Femur (tissue), 1 donor: Measurements from ENCODE around the gene INO80C.
"Not testable (repeated sequence)": the region's sequence is repeated elsewhere in the genome, so short reads cannot be mapped to it uniquely, and the experiment has no call there.

Source experiments
- DNase-seq: peaks from one replicate; pipeline ENCODE4 v3.0.0-alpha.2; 2017

The INO80C gene

DNA sequence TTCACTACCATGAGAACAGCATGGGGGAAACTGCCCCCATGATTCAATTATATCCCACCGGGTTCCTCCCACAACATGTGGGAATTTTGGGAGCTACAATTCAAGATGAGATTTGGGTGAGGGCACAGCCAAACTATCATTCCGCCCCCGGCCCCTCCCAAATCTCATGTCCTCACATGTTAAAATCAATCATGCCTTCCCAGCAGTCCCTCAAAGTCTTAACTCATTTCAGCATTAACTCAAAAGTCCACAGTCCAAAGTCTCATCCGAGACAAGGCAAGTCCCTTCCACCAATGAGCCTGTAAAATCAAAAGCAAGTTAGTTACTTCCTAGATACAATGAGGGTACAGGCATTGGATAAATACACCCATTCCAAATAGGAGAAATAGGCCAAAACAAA is 10.2 kb downstream of the INO80C start:
- not testable (repeated sequence) for DNase-seq

- DNase-seq = no peak
Measured at GRCh38 chr18:35485852-35486251, 11.9 kb downstream of the INO80C start.

DNA sequence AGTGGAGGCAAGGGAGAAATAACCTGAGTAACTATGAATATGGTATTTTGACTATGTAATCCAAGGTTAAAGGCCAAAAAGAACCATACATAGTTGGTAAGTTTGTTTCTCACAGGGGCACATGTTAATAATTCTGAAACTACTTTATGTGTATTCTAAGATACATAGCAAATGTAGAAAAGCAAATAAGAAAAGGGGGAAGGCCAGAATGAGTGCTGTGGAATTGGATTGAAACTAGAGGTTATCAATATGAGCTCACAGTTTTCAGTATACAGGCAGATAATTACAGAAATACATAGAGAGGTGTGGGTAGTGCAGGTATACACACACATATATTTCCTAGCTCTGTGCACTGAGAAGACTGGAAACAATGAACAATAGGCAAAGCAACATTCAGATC is 13.7 kb downstream of the INO80C start:
- no peak for DNase-seq

- no peak for DNase-seq
Measured at GRCh38 chr18:35481960-35482366, 15.8 kb downstream of the INO80C start.

DNA sequence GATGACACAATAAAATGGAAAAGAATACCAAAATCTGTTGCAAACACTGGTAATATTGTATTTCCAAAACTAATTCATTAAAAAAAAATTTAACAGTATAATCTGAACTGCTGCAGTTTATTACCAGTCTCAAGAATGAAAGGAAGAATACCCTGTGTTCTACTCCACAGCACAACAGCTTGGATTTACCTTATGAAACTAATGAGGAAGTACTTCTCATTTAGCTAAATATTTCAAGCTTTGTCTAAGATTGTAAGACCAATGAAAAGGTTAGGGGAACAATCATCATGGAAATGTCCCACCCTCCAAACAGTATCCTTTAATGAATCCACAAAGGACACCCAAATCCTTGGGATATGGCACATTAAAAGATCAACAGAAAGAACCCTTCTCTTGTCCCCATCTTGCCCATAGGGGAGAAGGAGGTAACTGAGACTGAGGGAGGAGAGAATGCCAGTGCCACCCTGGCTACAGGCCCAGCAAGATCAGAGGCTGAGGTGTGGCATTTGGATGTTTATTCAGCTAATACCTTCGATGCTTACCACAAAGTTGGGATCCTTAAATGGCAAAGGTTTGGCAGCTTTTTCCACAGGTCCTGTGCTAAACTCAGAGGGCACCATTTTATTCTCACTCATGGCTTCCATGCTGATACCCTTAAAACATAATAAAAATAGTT is 17.7 kb downstream of the INO80C start:
- DNase-seq = no peak

GRCh38 chr18:35478520-35479435 is 19.0 kb downstream of the INO80C start:
- no peak for DNase-seq

GRCh38 chr18:35477974-35478373 is 19.8 kb downstream of the INO80C start:
- no peak for DNase-seq

DNA sequence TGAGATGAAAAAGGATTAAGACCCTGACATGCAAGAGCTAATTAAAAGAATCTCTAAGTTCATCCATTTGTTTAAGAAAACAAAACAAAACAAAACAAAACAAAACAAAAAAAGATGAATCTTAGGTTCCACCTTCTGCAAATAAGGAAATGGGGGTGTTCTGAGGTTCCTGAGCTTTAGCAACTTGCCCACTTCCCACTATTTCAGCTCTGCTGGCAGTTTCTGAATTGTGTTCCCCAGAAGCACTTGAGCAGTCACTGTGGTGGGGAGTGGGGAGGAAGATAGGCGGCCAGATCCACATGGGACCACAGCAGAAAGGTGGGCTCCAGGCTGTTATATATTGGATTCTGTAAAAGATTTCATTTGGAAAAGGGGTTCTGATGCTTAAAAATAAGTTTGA is 20.3 kb downstream of the INO80C start:
- no peak for DNase-seq

- DNase-seq = no peak
Measured at GRCh38 chr18:35474884-35475283, 22.9 kb downstream of the INO80C start.

DNA sequence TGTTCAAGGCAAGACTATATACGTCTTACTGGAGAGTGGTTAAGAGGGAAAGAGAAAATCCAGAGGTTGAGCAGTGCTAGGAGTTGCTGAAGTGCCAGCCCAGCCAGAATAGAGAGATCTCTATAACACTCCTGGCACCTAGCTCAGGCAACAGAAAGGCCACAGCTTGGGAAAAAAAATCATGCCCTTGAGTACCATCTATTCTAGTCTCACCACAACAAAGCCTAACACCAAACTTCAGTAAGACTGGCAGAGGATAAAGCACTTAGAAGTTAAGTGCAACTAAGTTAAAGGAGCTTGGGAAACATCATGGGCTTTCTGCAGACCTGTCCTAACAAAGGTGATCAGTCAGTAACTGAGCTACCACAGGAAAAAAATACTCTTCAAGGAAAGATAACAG is 24.2 kb downstream of the INO80C start:
- DNase-seq = no peak

DNA sequence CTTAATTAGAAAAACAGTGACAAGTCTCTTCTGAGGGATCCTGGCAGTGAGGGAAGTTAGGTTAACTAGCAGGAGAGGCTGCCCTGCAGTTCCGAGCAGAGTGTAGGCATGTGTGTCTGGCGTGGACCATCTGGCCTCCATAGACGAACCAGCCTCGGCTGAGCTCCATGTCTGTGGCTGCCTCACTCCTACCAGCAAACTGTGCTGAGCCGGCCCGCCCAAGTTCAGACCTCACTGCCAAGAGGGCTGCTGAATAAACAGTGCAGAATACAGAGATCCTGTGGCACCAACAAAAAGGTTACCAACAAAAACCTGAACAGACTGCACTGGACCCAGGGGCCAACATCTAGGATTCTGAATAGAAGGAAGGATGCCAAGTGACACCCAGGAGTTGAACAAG is 27.3 kb downstream of the INO80C start:
- DNase-seq = no peak

DNA sequence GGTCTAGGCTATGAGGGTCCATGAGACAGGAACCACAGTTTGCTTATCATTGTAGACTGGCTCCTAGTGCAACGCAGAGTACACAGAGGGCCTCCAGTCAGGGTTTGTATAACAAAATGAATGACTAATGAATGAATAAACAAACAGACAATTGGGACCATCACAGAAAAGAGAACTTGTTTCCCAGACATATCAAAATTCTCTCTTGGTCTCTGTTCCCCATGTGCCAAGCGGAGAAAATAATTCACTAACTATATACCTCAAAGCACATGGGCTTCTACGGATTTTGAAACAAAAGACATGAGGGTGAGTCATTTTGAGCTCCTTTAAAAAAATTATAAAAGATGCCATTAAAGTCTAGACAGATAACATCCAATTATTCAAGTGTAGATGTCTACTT is 28.0 kb downstream of the INO80C start:
- no peak for DNase-seq

GRCh38 chr18:35468711-35469110 is 29.0 kb downstream of the INO80C start:
- no peak for DNase-seq

- peak; percentile 34 for DNase-seq
Measured at GRCh38 chr18:35467624-35468016, 30.1 kb downstream of the INO80C start.

DNA sequence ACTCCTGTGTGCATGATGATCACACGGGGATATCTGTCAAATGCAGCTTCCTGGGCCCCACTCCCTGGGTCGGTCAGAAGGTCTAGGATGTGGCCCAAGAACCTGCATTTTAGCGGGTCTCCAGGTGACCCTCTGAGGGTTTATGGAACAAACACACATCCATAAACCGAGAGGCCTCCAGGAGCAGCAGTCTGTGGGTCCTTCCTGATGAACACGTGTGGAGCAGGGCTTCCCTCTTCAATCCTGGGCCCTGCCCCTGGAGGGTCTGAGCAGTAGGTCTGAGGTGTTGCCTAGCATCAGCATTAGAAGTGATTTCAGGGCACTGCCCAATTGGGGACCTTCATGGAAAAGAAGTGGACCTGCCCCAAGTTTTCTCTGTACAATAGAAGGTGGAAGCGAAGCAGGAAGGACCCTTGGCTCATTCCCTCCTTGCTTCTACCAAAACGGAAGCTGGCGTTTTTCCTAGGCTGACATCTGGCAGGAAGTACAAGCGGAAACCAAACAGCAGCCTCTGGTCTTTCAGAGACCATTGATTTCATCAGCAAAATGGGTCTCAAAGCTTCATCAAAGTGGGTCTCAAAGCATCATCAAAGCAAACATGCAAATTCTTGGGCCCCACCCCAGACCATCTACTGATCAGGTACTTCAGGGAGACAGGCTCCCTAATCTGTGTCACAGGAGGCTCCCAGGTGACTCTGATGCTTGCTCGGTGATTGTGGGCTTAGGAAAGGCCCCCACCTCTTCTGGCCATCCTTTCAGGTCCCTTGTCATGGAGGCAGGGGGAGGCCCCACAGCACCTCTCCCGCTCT is 30.7 kb downstream of the INO80C start:
- DNase-seq = peak; percentile 51

DNA sequence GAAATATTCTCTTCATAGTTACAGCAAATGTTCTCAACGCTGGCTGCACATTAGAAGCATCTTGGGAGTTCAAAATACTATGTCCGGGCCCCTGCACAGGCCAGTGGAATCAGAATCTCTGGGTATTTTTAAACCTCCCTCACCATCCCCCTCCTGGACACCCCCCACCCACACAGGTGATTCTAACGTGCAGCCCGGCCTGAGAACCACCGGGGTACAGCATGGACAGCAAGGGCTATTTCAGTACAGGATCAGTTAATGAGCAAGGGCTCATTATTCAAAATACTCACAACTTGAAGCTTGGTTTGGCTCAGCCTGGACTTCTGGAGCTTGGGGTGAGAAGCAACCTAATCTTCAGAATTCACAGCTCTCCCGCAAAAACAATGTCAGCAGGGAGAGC is 31.4 kb downstream of the INO80C start:
- no peak for DNase-seq

DNA sequence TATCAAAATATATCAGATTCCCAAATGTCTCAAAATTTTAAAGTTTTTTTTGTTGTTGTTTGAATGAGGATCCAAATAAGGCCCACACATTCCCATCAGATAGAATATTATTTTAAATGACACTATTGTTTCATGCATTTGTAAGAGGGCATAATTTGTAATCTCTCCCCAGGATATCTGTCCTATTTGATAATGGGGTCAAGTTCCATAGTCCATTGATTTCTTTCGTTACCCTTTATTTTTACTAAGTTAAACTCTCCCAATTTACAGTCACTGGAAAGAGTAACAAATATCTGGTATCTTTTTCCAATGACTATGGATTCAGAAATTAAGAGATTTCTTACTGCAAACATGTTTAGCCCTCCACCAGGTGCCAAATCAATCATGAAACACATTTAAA is 32.4 kb downstream of the INO80C start:
- DNase-seq = no peak

DNA sequence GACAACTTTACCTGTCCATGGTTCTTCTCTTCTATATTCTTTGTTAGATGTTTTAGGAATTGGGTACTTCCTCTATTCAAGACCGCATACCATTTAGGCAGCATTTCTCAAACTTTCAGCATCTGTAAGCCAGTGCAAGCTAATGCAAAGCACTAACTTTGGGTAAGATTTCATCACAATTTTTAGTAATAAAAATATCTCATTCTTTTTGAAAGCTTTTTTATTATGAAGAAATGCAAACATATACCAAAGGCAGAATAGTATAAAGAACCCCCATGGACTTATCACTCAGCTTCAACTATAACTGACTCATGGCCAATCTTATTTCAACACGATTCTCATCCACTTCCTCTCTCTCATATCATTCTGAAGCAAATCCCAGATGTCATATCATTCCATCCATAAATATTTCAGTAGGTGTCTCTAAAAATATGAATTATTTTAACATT is 32.9 kb downstream of the INO80C start:
- no peak for DNase-seq

DNA sequence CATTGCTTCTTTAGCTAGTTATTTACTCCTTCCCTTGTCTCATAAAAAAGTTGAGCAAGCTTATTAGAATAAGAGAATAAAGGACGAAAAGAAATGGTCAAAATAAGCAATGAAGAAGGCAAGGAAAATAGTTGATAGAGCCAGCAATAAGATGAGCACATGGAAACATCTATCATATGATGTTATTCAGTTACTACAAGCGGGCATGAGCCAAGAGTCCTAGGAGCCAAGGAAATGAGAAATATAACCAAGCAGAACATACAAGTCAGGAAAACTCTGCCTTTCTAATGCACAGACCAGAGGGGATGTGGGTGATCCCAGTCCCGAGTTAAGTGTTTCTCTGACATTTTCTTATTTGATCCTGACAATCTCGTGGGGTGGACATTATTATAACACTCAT is 33.9 kb downstream of the INO80C start:
- no peak for DNase-seq

- DNase-seq = no peak
Measured at GRCh38 chr18:35463050-35463449, 34.7 kb downstream of the INO80C start.

- DNase-seq = no peak
Measured at GRCh38 chr18:35460736-35461161, 37.0 kb downstream of the INO80C start.

DNA sequence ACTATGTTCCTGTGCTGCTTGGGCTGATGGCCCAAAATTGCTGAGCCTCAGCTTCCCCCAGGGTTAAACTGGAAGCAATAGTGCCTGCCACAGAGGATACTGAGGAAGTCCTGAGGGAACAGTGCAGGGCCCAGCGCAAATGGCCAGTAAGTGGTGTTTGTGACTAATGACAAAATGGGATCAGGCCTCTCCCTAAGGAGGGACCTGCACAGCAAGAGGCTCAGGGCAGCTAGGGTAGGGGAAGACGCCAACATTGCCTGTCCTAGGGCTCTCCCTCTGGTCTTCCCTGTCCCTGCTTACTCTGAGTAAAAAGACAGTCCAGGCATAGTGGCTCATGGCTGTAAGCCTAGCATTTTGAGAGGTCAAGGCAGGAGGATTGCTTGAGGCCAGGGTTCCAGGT is 37.8 kb downstream of the INO80C start:
- no peak for DNase-seq

GRCh38 chr18:35458677-35459441 is 38.9 kb downstream of the INO80C start:
- peak; percentile 46 for DNase-seq
